Measurements from ENCODE around the gene MTHFD2.

Gene MTHFD2

GRCh38 chr2:74259733-74260132, 61.3 kb downstream of the MTHFD2 start:
- no peak overlapping the region for H3K4me3 ChIP-seq (ENCODE audit: low read depth, low read length)
- no peak for DNase-seq (ENCODE audit: low read depth)
- no peak for TF ChIP-seq CTCF (conservative IDR thresholded peaks at IDR 0.05; ENCODE audit: low read depth, low read length)

GRCh38 chr2:74260495-74260894, 62.1 kb downstream of the MTHFD2 start:
- H3K4me3 ChIP-seq (ENCODE audit: low read depth, low read length) = no peak overlapping the region
- DNase-seq (ENCODE audit: low read depth) = no peak
- TF ChIP-seq CTCF (conservative IDR thresholded peaks at IDR 0.05; ENCODE audit: low read depth, low read length) = no peak

GRCh38 chr2:74261204-74261864, 62.9 kb downstream of the MTHFD2 start:
- peak; percentile 27 for DNase-seq (ENCODE audit: low read depth)

DNA sequence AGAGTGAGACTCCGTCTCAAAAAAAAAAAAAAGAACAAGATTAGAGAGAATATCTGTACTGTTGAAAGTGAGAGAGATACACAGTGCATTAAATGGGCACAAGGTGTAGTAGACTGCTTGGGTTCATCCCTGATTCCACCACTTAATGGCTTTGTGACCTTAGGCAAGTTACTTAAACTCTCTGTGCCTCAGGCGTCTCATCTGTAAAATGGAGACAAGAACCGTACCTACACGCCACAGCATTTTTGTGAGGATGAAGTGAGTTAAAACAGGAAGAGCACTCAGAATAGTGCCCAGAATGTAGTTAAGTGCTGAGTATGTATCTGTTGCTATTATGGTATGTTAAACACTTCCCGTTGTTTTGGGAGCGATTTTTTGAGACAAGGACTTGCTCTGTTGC, 64.3 kb downstream of the MTHFD2 start:
- no peak for DNase-seq (ENCODE audit: low read depth)
- H3K4me3 ChIP-seq (ENCODE audit: low read depth, low read length) = no peak overlapping the region
- no peak for TF ChIP-seq CTCF (conservative IDR thresholded peaks at IDR 0.05; ENCODE audit: low read depth, low read length)

More at GRCh38 chr2:74261204-74261864, 62.9 kb downstream of the MTHFD2 start:
- no peak overlapping the region for H3K4me3 ChIP-seq (ENCODE audit: low read depth, low read length)
- peak; percentile 56 for TF ChIP-seq CTCF (conservative IDR thresholded peaks at IDR 0.05; ENCODE audit: low read depth, low read length)

GRCh38 chr2:74264281-74264680, 65.9 kb downstream of the MTHFD2 start:
- DNase-seq (ENCODE audit: low read depth) = no peak
- TF ChIP-seq CTCF (conservative IDR thresholded peaks at IDR 0.05; ENCODE audit: low read depth, low read length) = no peak
- H3K4me3 ChIP-seq (ENCODE audit: low read depth, low read length) = no peak overlapping the region

DNA sequence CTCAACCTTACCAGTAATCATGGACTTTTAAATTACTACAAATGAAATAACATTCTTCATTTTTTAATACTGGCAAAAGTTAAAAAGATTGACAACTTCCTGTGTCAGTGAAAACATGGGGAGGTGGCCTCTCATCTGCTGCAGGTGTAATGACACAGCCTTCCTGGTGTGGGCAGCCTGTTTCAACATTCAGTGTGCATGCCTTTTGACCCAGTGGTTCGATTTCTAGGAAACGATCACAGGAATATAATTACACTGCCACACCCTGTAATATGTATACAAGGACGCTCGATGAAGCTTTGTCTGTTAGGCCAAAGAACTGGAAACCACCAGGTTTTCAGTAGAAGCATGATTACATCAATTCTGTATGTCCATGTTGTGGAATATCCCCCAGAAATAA, 68.7 kb downstream of the MTHFD2 start:
- TF ChIP-seq CTCF (conservative IDR thresholded peaks at IDR 0.05; ENCODE audit: low read depth, low read length) = peak; percentile 16
- H3K4me3 ChIP-seq (ENCODE audit: low read depth, low read length) = no peak overlapping the region
- no peak for DNase-seq (ENCODE audit: low read depth)

Measured in choroid plexus epithelial cell (primary cell).